Stimulated activated CD8-positive, alpha-beta memory T cell treated with anti-CD3 and anti-CD28 coated beads, Interleukin-15, amount 100 ng/mL, for 1 hour (primary cell): Measurements from ENCODE around the gene KLHDC7B.

Experiments used
- DNase-seq: peaks from one replicate; pipeline ENCODE4 v3.0.0-alpha.2; 2020; ENCODE audit warnings: low read depth

The KLHDC7B gene

GRCh38 chr22:50545522-50546325 lies at the start of gene KLHDC7B:
Gene KLHDC7B, plus strand, starts transcription at chr22:50545899. Its CDS starts 345 bp downstream, at chr22:50546244.
- no peak for DNase-seq

GRCh38 chr22:50497093-50497492 lies 48.6 kb upstream of the KLHDC7B start:
- no peak for DNase-seq

GRCh38 chr22:50498322-50498890 lies 47.3 kb upstream of the KLHDC7B start:
- peak; percentile 54 for DNase-seq

GRCh38 chr22:50500452-50500851 lies 45.2 kb upstream of the KLHDC7B start:
- no peak for DNase-seq

GRCh38 chr22:50502096-50502495 lies 43.6 kb upstream of the KLHDC7B start:
- DNase-seq = no peak

GRCh38 chr22:50502628-50503474 lies 42.8 kb upstream of the KLHDC7B start:
- no peak for DNase-seq

GRCh38 chr22:50503475-50504145 lies 42.1 kb upstream of the KLHDC7B start:
- DNase-seq = no peak

GRCh38 chr22:50504369-50505211 lies 41.1 kb upstream of the KLHDC7B start:
- DNase-seq = no peak

- DNase-seq = no peak
These were observed 40.4 kb upstream of the KLHDC7B start for GRCh38 chr22:50505276-50505775.

GRCh38 chr22:50505776-50506610 lies 39.7 kb upstream of the KLHDC7B start:
- DNase-seq = no peak

- DNase-seq = no peak
These were observed 38.9 kb upstream of the KLHDC7B start for GRCh38 chr22:50506611-50507420.

- DNase-seq = peak; percentile 83
These were observed 38.2 kb upstream of the KLHDC7B start, which contains the start of gene LMF2 for GRCh38 chr22:50507421-50507990. Gene LMF2, minus strand, starts transcription at chr22:50507702. Its CDS starts 27 bp downstream, at chr22:50507675.

- DNase-seq = peak; percentile 96
These were observed 37.5 kb upstream of the KLHDC7B start, which contains the start of gene NCAPH2 for GRCh38 chr22:50507991-50508884. Gene NCAPH2, plus strand, starts transcription at chr22:50508224. Its CDS starts 114 bp downstream, at chr22:50508338.

GRCh38 chr22:50508897-50509296 lies 36.8 kb upstream of the KLHDC7B start:
- DNase-seq = no peak

GRCh38 chr22:50513175-50513574 lies 32.5 kb upstream of the KLHDC7B start:
- DNase-seq = no peak

- no peak for DNase-seq
These were observed 29.6 kb upstream of the KLHDC7B start for GRCh38 chr22:50516068-50516467.

- DNase-seq = no peak
These were observed 28.8 kb upstream of the KLHDC7B start for GRCh38 chr22:50516891-50517290.
